ENCODE results near the gene ETV6.

Gene ETV6

GRCh38 chr12:11759899-11760298 lies 110.4 kb downstream of the ETV6 start:
- no peak for DNase-seq

GRCh38 chr12:11761869-11762567 lies 112.5 kb downstream of the ETV6 start:
- no peak for DNase-seq

GRCh38 chr12:11762723-11763326 lies 113.4 kb downstream of the ETV6 start:
- DNase-seq, result peak in 3 of 4 experiments; percentile 45 to 61 (median 61)

- no peak for DNase-seq
These were observed 114.5 kb downstream of the ETV6 start for GRCh38 chr12:11763760-11764520.

GRCh38 chr12:11764837-11765236 lies 115.4 kb downstream of the ETV6 start:
- no peak for DNase-seq

GRCh38 chr12:11765421-11765816 lies 115.9 kb downstream of the ETV6 start:
- no peak for DNase-seq

GRCh38 chr12:11765817-11766794 lies 116.6 kb downstream of the ETV6 start:
- peak; percentile 80 to 96 (median 88) for DNase-seq

- DNase-seq, result no peak
These were observed 117.7 kb downstream of the ETV6 start for GRCh38 chr12:11767029-11767724.

- DNase-seq, result peak in 3 of 4 experiments; percentile 47 to 57 (median 55)
These were observed 118.3 kb downstream of the ETV6 start for GRCh38 chr12:11767798-11768197.

GRCh38 chr12:11768233-11768965 lies 118.9 kb downstream of the ETV6 start:
- no peak for DNase-seq

- peak in 3 of 4 experiments; percentile 41 to 61 (median 56) for DNase-seq
These were observed 120.4 kb downstream of the ETV6 start for GRCh38 chr12:11769723-11770514.

- DNase-seq, result peak in 1 of 4 experiments; percentile 43
These were observed 121.9 kb downstream of the ETV6 start for GRCh38 chr12:11771356-11771755.

GRCh38 chr12:11771895-11772502 lies 122.5 kb downstream of the ETV6 start:
- no peak for DNase-seq

GRCh38 chr12:11773889-11774677 lies 124.6 kb downstream of the ETV6 start:
- DNase-seq, result peak; percentile 64 to 81 (median 78)

GRCh38 chr12:11774821-11775220 lies 125.3 kb downstream of the ETV6 start:
- peak in 1 of 4 experiments; percentile 50 for DNase-seq

- DNase-seq, result no peak
These were observed 126.8 kb downstream of the ETV6 start for GRCh38 chr12:11776316-11776715.

GRCh38 chr12:11777451-11777850 lies 128.0 kb downstream of the ETV6 start:
- no peak for DNase-seq

GRCh38 chr12:11777962-11778361 lies 128.5 kb downstream of the ETV6 start:
- peak in 3 of 4 experiments; percentile 28 to 55 (median 52) for DNase-seq

All from suppressor macrophage (primary cell).